OCI-LY3 (cell line): ENCODE data around the gene NOS1AP.

ENCODE experiments used
- CTCF ChIP-seq: fragments of 200-600, 300-600 bp; sonication (generic); IDR thresholded peaks from 2 replicates; pipeline ENCODE4 v1.5.1; 2014; ENCODE audit warnings: antibody characterized with exemption, low read length, low read depth
- EZH2phosphoT487 ChIP-seq: fragments of 200-600 bp; shearing (Covaris generic); IDR thresholded peaks from 2 replicates; pipeline ENCODE4 v1.6.1; 2018; ENCODE audit warnings: antibody characterized with exemption, mixed run types, low read depth

GRCh38 chr1:162091681-162092524 is 22.4 kb downstream of the NOS1AP start:
- no peak for TF ChIP-seq CTCF
- TF ChIP-seq EZH2phosphoT487 = no peak
